ENCODE measurements around the gene PPP4C.
A peak's percentile ranks its signal among the peaks of the same experiment; 100 is the strongest.

The PPP4C gene

DNA sequence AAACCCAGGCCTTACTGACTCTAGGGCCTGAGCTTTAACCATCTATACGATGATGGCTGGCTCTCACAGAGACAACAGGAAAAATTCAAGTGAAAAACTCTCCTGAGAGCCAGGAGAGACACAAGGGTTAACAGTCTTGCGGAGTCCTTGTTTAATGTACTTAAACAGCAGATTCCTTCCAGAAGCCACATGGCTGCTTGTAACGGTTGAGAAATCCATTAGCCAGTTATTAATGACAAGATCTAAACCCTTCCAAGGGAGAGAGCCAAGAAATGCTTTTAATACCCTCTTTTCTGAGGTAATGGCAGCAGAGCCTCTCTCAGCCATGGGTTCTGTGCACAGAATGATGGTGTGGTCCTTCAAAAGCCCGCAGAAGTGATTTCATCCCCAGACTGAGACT is 15.4 kb upstream of the PPP4C start:
- no peak for DNase-seq

DNA sequence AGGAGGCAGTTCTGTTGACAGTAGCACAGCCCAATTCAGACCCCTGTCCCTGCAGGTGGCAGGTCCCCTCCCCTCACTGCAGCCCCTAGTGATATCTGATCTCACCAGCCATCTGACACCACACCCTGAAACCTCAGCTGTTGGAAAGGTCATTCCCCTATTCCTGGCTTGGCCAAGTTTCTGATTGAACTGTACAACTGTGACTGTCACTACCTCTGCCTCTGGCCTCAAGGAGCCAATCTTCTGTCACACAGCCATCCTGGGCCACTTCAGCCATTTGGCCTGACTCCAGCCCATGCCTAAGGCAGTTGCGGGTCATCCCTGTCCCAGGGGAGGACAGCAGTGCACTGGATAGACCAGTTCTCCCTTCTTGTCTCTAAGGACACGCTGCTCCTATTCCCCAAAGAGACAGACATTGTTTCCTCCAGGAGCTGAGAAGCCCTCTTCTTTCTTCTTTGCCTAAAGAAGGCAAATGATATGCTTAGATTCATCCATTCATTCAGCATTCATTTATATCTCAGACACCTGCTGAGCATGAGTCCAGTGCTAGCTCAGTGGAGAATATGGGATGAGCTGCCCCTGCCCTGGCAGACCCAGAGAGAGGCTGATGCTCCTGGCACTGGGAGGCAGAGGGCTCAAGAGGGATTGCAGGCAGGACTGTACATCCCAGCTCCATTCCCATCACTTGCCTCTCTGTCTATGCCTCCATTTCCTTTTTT is 14.8 kb upstream of the PPP4C start:
- no peak for DNase-seq

DNA sequence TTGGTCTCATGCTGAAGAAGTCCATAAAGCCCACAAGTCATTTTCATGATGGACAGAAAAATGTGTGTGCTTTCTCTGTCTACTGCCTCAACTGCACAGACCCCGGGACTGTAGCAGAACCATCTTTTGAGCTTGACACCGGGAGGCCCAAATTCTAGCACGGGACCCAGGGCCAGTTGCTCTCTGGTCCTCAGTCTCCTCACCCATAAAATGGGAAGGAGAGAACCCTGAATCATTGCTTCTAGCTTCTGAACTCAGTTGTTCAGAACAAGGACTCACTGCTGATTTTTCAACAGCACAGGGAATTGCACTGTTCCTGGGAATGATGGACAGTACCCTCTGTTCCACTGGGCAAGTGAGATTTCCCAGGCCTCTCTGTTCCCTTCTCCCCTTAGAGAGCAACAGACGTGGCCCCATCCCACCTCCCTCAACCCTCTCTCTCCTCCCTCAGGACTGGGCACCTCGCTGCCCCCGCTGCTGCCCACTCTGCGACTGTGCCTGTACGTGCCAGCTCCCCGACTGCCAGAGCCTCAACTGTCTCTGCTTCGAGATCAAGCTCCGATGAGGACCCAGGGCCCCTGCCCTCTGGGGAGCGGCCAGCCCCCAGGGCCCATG is 12.4 kb upstream of the PPP4C start:
- DNase-seq: no peak

DNA sequence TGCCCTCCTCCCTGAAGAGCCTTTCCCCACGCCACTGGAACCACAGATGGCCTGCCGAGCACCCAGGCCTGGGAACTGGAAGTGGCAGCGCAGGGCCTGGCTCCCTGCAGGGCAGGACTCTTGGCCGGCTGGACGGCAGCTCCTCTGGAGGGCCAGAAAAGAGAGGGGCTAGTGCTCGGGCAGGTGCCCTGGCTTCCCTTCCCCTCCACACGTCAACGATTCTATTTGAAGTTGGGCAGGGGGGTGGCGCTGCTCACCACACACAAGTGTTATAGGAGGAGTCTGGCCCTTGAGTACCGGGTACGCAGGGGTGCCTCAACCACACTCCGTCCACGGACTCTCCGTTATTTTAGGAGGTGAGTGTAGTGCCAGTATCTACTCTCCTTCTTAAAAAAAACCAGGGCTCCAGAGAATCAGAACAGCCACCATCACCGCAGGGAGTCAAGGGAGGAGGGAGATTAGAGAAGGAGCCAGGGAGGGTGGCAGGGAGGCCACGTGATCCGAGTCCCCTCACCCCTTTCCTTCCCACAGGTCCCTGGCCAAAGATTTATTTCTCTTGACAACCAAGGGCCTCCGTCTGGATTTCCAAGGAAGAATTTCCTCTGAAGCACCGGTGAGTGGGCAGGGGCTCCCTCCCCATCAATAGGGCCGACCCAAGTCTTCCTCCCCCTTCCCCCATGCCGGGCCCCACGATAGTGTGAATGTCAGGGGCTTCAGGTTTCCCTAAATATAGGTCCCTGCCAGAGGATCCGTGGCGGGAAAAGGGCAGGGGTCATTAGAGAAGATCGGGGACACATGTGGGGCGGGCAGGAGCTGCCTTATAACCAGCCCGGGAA is 11.7 kb upstream of the PPP4C start:
- DNase-seq: peak; percentile 52 to 71 (median 53)

DNA sequence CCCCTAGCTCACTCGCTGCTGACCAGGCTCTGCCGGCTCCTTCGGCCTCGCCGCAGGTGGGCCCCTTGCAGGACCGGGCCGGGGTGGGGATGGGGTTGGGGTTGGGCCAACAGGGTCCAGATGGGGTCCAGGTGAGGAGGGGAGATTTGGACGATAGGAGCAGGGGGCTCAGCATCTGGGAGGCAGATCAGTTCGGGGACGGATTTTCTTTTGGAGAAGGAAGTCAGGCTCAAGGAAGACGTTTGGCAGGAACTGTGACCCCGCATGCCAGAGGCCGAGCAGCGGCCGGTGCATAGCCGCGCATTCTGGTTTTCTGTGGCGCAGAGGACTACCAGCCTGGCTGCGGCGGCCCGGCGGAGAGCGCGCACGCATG is 11.1 kb upstream of the PPP4C start:
- no peak for DNase-seq

DNA sequence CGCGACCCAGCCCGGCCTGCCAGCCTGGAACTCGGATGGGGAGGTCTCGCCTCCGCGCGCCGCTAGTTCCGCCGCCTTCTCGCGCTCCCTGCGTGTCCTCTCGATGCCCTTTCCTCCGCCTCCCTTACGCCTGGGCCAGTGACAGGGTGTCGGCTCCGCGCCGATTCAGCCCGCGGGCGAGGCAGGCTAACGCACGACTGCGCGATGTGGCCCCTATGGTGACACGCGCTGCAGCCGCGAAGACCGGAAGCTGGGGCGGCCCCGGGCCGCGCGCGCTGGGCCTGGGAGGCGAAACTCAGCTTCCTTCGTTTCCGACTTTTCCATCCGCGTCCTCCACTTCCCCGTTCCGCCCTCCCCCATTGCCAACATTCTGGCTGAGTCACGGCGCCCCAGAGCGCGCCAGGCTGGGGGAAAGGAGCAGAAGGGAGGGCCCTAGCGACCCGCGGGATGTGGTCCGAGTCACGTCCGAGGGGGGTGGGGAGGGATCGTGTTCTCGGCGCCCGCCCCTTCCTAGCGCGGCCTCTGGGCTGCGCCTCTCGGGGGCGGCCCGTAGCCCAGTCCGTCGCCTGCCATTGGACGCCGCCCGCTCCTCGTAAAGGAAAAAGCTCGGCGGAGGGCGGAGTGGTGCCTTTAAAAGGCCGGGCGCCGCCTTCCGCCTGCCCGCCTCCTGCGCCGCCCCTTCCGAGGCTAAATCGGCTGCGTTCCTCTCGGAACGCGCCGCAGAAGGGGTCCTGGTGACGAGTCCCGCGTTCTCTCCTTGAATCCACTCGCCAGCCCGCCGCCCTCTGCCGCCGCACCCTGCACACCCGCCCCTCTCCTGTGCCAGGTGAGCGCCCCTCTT is 10.5 kb upstream of the PPP4C start, which contains the start of gene ALDOA:
Gene ALDOA, plus strand, starts transcription at position 659 of the 841 bp plus-strand sequence. CDS start 1,138 bp downstream, outside the sequence.
- peak; percentile 99 for DNase-seq

DNA sequence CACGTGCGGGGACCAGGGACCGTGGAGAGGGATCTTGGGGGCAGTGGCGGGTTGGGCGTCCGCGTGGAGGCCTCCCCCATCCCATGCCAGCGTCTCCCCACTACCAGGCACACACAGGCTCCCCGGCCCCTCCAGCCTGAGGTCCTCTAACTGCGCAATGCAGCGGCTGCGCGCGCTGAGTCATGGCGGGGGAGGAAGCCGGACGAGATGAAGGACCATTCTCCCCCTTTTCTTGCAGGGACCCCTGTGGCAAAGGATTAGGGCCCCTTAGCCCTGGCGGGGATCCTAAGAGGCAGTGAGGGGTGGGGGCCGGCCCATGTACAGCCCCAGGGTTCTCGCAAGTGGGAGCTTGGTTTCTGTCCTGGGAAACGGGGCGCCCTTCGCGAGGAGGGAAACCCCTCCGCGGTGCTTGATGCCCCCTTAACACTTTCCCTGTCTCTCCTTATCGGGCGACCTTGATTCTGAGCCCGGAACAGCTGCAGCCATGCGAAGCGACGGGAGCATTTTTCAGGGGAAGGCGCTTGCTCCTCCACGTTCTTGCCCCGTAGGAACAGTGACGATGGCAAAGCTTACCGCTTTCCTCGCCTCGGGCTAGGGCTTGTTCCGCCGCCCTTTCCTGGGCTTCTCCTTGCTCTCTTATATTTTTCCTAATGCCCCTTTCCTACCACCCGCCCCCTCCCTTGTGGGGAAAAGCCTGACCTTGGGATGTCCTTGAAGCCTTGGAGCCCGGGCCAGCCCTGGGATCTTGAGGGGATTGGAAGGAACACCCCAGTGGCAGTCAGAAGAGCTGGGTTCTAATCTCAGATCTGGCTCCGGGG is 9.6 kb upstream of the PPP4C start:
- DNase-seq: peak; percentile 78 to 87 (median 83)

DNA sequence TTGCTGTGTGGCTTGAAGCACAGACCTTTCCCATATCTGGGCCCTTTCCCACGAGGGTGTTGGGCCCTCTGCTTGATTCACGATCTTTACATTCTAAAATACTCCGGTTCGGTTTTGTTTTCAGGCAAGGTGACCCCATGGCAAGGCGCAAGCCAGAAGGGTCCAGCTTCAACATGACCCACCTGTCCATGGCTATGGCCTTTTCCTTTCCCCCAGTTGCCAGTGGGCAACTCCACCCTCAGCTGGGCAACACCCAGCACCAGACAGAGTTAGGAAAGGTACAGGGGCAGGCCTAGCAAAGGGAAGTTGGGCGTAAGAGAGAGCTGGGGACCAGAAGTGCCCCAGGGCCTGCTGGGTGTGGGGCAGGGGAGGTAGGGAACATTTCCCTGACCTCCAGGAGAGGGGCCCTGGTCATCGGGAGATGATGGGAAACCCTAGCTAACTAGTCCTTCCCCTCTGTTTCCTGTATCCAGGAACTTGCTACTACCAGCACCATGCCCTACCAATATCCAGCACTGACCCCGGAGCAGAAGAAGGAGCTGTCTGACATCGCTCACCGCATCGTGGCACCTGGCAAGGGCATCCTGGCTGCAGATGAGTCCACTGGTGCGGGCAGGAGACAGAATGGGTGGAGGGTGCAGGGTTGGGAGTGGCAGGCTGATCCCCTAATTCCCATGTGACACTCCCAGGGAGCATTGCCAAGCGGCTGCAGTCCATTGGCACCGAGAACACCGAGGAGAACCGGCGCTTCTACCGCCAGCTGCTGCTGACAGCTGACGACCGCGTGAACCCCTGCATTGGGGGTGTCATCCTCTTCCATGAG is 8.8 kb upstream of the PPP4C start:
- peak; percentile 46 to 58 (median 50) for DNase-seq

DNA sequence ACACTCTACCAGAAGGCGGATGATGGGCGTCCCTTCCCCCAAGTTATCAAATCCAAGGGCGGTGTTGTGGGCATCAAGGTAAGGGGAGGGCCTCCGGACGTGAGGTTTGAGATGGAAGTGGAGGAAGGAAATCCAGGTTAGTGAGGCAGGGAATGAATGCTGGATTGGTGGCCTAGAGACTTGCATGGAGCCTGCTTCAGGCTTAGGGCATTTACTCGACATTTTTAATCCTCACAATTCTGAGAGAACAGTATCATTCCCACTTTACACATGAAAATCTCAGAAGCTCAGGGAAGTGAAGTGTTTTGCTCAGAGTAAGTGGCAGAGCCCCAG is 8.2 kb upstream of the PPP4C start:
- DNase-seq: no peak

DNA sequence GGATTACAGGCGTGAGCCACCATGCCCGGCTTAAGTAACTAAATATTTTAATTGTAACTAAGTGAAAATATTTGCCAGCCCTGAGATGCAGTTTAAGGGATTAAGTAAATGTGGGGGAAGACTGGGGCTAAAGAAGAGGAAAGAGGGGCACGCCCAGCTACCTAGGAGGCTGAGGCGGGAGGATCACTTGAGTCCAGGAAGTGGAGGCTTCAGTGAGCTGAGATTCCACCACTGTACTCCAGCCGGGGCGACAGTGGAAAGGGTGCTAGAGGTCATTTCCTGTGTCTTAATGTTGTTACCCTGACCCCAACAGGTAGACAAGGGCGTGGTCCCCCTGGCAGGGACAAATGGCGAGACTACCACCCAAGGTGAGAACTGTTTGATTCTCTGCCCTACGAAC is 7.5 kb upstream of the PPP4C start:
- no peak for DNase-seq

DNA sequence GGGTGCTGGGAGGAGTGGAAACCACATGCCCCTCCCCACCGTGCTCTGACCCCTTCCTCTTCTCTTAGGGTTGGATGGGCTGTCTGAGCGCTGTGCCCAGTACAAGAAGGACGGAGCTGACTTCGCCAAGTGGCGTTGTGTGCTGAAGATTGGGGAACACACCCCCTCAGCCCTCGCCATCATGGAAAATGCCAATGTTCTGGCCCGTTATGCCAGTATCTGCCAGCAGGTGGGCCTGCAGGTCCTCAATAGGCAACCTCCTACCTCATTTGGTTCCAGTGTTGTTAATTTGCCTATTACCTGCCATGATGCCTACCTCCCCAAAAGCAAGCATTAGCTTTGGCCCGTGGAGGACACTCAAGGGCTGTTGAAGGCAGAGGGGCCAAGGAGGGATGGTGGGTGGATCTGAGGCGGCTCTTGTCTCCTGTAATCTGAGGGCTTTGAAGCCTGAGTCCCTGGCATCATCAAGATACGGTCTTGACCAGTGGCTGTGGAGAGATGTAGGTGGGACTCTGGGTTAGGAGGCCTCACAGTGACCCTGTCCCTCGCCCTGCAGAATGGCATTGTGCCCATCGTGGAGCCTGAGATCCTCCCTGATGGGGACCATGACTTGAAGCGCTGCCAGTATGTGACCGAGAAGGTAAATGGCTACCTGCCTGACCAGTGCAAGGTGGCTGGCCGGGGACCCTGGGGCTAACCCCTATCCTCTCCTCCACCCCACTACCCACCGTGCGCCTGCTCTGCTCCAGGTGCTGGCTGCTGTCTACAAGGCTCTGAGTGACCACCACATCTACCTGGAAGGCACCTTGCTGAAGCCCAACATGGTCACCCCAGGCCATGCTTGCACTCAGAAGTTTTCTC is 6.8 kb upstream of the PPP4C start:
- DNase-seq: peak in 2 of 3 donors; percentile 48 to 61

DNA sequence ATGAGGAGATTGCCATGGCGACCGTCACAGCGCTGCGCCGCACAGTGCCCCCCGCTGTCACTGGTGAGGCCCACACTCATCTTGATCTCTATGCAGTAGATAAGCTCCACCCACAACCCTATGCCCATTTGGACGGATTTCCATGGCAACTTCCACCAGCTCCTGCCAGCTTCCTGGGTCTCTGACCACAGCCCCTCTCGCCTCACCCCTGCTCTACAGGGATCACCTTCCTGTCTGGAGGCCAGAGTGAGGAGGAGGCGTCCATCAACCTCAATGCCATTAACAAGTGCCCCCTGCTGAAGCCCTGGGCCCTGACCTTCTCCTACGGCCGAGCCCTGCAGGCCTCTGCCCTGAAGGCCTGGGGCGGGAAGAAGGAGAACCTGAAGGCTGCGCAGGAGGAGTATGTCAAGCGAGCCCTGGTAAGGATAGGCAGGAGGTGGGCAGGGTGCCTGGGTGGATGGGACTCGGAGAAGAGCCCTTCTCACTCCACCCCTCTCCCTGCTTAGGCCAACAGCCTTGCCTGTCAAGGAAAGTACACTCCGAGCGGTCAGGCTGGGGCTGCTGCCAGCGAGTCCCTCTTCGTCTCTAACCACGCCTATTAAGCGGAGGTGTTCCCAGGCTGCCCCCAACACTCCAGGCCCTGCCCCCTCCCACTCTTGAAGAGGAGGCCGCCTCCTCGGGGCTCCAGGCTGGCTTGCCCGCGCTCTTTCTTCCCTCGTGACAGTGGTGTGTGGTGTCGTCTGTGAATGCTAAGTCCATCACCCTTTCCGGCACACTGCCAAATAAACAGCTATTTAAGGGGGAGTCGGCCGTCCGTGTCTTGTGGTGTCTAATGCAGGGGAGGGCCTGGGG is 6.0 kb upstream of the PPP4C start:
- no peak for DNase-seq

DNA sequence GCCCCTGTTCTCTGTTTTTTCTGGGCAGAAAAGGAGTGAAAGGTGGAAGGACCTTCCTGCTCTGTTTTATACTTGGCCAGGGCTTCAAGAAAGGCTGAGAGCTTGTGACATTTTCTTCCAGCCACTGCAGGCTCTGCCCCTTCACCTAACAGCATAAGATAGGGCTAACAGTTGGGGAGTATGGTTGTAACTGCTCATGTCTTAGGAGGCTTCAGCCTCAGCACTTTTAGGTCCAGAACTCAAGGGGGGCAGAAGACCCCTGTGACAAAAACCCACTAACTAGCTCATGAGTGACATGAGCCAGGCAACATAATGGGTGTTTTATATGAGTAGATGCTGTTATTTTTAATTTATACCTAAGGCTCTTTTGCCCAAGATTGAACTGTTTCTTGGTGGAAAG is 5.3 kb upstream of the PPP4C start:
- DNase-seq: no peak

DNA sequence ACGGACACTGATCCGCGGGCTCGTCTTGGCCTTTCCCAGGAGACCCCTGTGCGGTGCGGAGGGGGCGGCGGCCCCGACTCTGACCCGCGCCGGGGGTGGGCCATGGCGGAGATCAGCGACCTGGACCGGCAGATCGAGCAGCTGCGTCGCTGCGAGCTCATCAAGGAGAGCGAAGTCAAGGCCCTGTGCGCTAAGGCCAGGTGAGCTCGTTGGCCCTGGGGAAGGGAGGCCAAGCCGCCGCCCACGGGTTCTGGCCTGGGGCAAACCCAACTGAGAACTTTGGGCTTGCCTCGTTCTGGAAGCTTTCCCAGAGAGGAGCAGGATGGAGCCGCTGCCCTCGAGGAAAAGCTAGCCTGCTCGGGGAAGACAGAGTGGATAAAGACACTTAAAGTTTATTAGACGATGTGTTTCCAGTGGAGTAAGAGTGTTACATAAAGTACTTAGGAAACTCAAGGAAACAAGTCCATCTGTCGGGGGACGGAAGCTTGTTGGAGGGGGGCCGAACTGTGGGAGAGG is 540 bp downstream of the PPP4C start:
- DNase-seq: peak in 2 of 3 donors; percentile 32 to 39

DNA sequence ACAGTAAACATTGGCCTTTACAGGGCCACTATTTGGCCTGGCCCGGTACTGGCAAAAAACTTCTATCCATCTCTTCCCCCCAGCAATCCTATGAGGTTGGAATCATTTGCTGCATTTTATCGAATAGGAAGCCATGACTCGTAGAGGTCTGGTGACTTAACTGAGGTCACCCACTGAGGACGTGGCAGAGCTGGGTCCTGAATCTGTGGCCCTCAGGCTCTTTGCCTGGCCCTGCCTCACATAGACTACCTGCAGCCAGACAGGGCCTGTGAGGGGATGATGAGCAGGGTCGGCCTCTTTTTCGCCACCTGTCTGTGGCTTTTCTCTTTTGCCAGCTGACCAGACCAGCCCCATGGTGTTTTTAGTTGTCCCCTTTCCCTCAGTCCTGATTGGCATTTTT is 1.9 kb downstream of the PPP4C start:
- peak; percentile 36 to 63 (median 39) for DNase-seq

DNA sequence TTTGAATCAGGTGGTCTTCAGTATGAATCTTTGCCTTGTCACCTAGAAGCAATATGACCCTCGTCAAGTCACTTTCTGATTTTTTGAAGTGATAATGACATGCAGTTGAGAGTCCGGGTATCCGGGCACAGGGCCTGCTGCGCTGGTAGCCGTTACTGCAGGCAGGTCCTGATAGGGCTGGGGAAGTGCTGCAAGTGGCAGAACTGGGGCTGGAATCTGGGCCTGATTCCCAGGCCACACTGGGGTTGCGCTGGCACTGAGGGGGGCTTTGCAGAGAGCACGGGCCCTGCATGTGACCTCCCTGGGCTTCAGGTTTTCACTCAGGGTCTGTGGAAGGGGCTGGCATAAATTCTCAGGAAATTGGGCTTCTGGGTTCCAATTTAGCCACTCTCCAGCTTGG is 3.0 kb downstream of the PPP4C start:
- DNase-seq: no peak

DNA sequence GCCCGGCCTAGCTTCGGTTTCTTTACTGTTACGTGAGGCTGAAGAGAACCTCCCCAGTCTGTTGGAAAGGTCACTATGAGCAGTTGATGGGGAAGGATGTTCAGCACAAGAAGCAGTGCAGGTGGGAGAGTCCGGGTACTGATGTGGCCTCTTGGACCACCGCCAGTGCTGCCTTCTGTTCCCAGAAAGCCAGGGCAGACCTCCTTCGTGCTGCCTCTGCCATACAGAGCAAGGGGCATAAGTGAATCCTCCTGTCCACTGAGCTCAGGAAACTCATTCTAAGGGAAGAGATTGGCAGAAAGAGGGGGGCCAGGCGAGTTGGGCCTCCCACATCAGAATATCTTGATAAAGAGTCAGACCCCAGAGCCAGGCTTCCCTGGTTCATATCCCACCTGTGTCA is 3.7 kb downstream of the PPP4C start:
- no peak for DNase-seq

DNA sequence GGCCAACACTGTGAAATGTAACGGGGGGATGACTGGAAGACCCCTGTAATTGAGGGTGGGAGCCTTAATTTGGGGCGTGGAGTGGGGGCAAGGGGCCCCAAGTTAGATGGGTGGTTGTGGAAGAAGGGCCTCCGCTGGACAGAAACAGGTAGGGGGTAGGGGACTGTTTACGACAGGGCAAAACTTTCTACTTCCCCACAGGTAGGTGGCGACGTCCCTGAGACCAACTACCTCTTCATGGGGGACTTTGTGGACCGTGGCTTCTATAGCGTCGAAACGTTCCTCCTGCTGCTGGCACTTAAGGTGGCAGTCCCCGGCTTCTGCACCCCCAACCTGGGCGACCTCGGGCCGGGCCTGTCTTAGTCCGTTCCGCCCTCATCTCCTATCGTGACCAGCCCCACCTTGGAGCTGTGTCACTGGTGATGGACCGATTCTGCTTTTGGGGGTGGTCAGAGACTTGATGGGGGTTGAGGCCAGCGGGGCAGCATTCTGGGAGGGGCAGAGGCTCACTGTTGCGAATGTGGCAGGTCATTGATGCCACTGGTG is 6.8 kb downstream of the PPP4C start:
- no peak for DNase-seq

All from suppressor macrophage treated with lipopolysaccharide for 1 hour (primary cell).